HepG2 (cell line): ENCODE measurements around the gene C19orf44. TPM values are rescaled to one million over a fixed set of nuclear protein-coding genes. Genes with fewer than 3 reads are reported as not detected.

Experiments
- ASH2L ChIP-seq: fragments of 300-600, 200-600 bp; sonication (generic); IDR thresholded peaks from 2 replicates; pipeline ENCODE4 v1.7.0; 2017; ENCODE audit warnings: low read depth, mild to moderate bottlenecking, moderate library complexity, mixed read lengths, low read length; ENCODE audit not compliant: insufficient read length
- CEBPB ChIP-seq: IDR thresholded peaks from 2 replicates; pipeline ENCODE4 v1.6.1; 2011; ENCODE audit warnings: low read depth, low read length, improper control_type of control experiment, borderline replicate concordance
- EEA1 ChIP-seq: sonication (generic); formaldehyde crosslinking; IDR thresholded peaks from 2 replicates; pipeline ENCODE4 v1.5.1; 2020; ENCODE audit warnings: mild to moderate bottlenecking, missing genetic modification reagents, borderline replicate concordance
- ETV6 ChIP-seq: sonication (generic); formaldehyde crosslinking; conservative IDR thresholded peaks from 2 replicates; pipeline ENCODE4 v1.4.0; 2020; ENCODE audit warnings: missing genetic modification reagents
- GATAD2A ChIP-seq: IDR thresholded peaks from 2 replicates; pipeline ENCODE4 v1.6.1; 2016
- IKZF1 ChIP-seq: fragments of 450-650 bp; IDR thresholded peaks from 2 replicates; pipeline ENCODE4 v1.7.1; 2016
- MED1 ChIP-seq: sonication (generic); formaldehyde crosslinking; IDR thresholded peaks from 2 replicates; pipeline ENCODE4 v1.4.0; 2020; ENCODE audit warnings: missing genetic modification reagents
- MIER3 ChIP-seq: IDR thresholded peaks from 2 replicates; pipeline ENCODE4 v1.6.1; 2016; ENCODE audit warnings: missing compliant biosample characterization, borderline replicate concordance
- NFYB ChIP-seq: sonication (generic); formaldehyde crosslinking; IDR thresholded peaks from 2 replicates; pipeline ENCODE4 v1.4.0; 2020; ENCODE audit warnings: missing genetic modification reagents
- PHF8 ChIP-seq: sonication (generic); formaldehyde crosslinking; IDR thresholded peaks from 2 replicates; pipeline ENCODE4 v1.5.0; 2020; ENCODE audit warnings: missing genetic modification reagents
- RARA ChIP-seq: IDR thresholded peaks from 2 replicates; pipeline ENCODE4 v1.6.1; 2016; ENCODE audit warnings: missing genetic modification reagents, missing compliant biosample characterization
- RXRA ChIP-seq: sonication (generic); formaldehyde crosslinking; IDR thresholded peaks from 2 replicates; pipeline ENCODE4 v1.5.1; 2020; ENCODE audit warnings: missing genetic modification reagents
- SAP130 ChIP-seq: IDR thresholded peaks from 2 replicates; pipeline ENCODE4 v1.6.1; 2016; ENCODE audit warnings: low read depth
- SIN3B ChIP-seq: fragments of 150-350 bp; IDR thresholded peaks from 2 replicates; pipeline ENCODE4 v1.6.1; 2014; ENCODE audit warnings: low read length
- ZFP1 ChIP-seq: IDR thresholded peaks from 2 replicates; pipeline ENCODE4 v1.6.1; 2016
- ZFY ChIP-seq: sonication (generic); formaldehyde crosslinking; IDR thresholded peaks from 2 replicates; pipeline ENCODE4 v1.4.0; 2020; ENCODE audit warnings: missing genetic modification reagents
- ZNF263 ChIP-seq: sonication (generic); formaldehyde crosslinking; IDR thresholded peaks from 2 replicates; pipeline ENCODE4 v1.4.0; 2020; ENCODE audit warnings: missing genetic modification reagents
- ZNF788 ChIP-seq: sonication (generic); formaldehyde crosslinking; IDR thresholded peaks from 2 replicates; pipeline ENCODE4 v1.5.0; 2020; ENCODE audit warnings: mild to moderate bottlenecking, missing genetic modification reagents, borderline replicate concordance
- ZSCAN25 ChIP-seq: sonication (generic); formaldehyde crosslinking; IDR thresholded peaks from 2 replicates; pipeline ENCODE4 v1.8.0; 2022; ENCODE audit warnings: mild to moderate bottlenecking, missing genetic modification reagents
- polyA plus RNA-seq, 8 experiments: library from polyadenylated mRNA; depleted of rRNA in 3 of 8; stranded (reverse) in 7 of 8; unstranded in 1 of 8; fragments of >200 nt; fragmentation: Illumina TruSeq in 4 of 8; extraction: Trizol in 4 of 8; gene quantifications; 2 replicates each; pipeline versions ENCODE4 v1.2.1 to v1.2.3, GENCODE V29; 2011 to 2016; ENCODE audit warnings: low read depth in 4 of 8, missing spikeins in 1 of 8, mixed read lengths in 1 of 8; ENCODE audit not compliant: insufficient read depth in 1 of 8
- total RNA-seq, 5 experiments: library from RNA; depleted of rRNA; stranded (reverse); fragments of >200 nt; fragmentation: Illumina TruSeq; extraction: Trizol; gene quantifications; 2 replicates each; pipeline ENCODE4 v1.2.3, GENCODE V29; 2016; ENCODE audit warnings: low read depth in 1 of 5
- TF ChIP-seq, protein P1 (sequence below): sonication (generic); formaldehyde crosslinking; IDR thresholded peaks from 2 replicates; pipeline ENCODE4 v1.4.0; 2020; ENCODE audit warnings: missing genetic modification reagents, borderline replicate concordance
- TF ChIP-seq, protein P2 (sequence below): sonication (generic); formaldehyde crosslinking; IDR thresholded peaks from 2 replicates; pipeline ENCODE4 v1.4.0; 2020; ENCODE audit warnings: mild to moderate bottlenecking, missing genetic modification reagents, borderline replicate concordance
- TF ChIP-seq, protein P3 (sequence below): sonication (generic); formaldehyde crosslinking; IDR thresholded peaks from 2 replicates; pipeline ENCODE4 v1.5.0; 2020; ENCODE audit warnings: mild to moderate bottlenecking, missing genetic modification reagents, moderate library complexity
- TF ChIP-seq, protein P4 (sequence below), 2 experiments: sonication (generic) in 1 of 2; formaldehyde crosslinking in 1 of 2; IDR thresholded peaks; 2 replicates each; pipeline versions ENCODE4 v1.4.0 to v1.6.1; 2018 to 2020; ENCODE audit warnings: missing genetic modification reagents in 2 of 2, borderline replicate concordance in 1 of 2, low read depth in 1 of 2, mild to moderate bottlenecking in 1 of 2, missing biosample characterization in 1 of 2

Gene C19orf44
- total and polyA plus RNA-seq, 2 of the 13 experiments (the other 11 are each of a cell fraction or from before 2014, with no cell fraction given): 3.2 to 4.3 TPM

DNA sequence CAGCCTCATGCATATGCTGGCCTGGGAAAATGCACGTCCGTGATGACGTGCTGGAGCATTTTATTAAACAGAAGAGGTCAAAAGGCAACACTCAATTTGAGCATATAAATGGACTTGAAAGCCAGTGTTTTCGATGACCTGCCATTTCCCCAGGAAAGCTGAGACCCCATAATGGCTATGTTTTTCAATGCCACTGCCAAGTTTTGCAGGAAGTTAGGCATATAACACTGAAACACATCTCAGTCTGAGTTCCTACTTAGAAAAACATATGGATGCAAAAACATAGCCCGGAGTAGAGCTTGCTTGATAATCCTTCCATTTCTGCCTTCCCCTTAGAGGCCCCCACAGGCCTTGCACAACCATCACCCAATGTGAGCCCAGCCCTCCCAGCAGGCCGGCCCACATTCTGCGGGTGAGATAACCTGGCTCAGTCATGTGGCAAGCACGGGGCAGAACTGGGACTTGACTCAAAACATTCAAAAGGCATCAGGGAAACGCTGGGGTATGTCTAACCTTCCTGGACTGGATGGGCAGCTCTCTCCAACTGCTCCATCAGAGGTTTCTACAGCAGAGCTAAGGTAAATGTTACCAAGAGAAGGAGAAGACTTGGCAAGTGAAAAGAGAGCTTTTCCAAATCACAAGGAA, 49.3 kb upstream of the C19orf44 start (continued):
- TF ChIP-seq ZSCAN25 (CRISPR knock-in tag) (peak; percentile 52; the same call in 1 of the 2 replicates), ZNF263 (no peak), ZFY (CRISPR knock-in tag) (peak; percentile 44; the same call in 1 of the 2 replicates), SIN3B (no peak), MIER3 (peak; percentile 47; the same call in 1 of the 2 replicates), MED1 (CRISPR knock-in tag) (peak; percentile 60), NFYB (CRISPR knock-in tag) (peak; percentile 54), RARA (CRISPR knock-in tag) (peak; percentile 61), ETV6 (CRISPR knock-in tag) (no peak), GATAD2A (CRISPR knock-in tag) (peak; percentile 78), EEA1 (no peak), ZNF788 (CRISPR knock-in tag) (0 out of 2 replicates have a peak, but pooled peaks have one; percentile 24), SAP130 (CRISPR knock-in tag) (peak; percentile 85), CEBPB (peak; percentile 96), IKZF1 (no peak), PHF8 (no peak), ZFP1 (CRISPR knock-in tag) (peak; percentile 39; the same call in 1 of the 2 replicates), RXRA (CRISPR knock-in tag) (peak; percentile 42; the same call in 1 of the 2 replicates), ASH2L (no peak)
- TF ChIP-seq, protein P1, sequence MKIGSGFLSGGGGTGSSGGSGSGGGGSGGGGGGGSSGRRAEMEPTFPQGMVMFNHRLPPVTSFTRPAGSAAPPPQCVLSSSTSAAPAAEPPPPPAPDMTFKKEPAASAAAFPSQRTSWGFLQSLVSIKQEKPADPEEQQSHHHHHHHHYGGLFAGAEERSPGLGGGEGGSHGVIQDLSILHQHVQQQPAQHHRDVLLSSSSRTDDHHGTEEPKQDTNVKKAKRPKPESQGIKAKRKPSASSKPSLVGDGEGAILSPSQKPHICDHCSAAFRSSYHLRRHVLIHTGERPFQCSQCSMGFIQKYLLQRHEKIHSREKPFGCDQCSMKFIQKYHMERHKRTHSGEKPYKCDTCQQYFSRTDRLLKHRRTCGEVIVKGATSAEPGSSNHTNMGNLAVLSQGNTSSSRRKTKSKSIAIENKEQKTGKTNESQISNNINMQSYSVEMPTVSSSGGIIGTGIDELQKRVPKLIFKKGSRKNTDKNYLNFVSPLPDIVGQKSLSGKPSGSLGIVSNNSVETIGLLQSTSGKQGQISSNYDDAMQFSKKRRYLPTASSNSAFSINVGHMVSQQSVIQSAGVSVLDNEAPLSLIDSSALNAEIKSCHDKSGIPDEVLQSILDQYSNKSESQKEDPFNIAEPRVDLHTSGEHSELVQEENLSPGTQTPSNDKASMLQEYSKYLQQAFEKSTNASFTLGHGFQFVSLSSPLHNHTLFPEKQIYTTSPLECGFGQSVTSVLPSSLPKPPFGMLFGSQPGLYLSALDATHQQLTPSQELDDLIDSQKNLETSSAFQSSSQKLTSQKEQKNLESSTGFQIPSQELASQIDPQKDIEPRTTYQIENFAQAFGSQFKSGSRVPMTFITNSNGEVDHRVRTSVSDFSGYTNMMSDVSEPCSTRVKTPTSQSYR (CRISPR knock-in tag): no peak
- TF ChIP-seq, protein P2, sequence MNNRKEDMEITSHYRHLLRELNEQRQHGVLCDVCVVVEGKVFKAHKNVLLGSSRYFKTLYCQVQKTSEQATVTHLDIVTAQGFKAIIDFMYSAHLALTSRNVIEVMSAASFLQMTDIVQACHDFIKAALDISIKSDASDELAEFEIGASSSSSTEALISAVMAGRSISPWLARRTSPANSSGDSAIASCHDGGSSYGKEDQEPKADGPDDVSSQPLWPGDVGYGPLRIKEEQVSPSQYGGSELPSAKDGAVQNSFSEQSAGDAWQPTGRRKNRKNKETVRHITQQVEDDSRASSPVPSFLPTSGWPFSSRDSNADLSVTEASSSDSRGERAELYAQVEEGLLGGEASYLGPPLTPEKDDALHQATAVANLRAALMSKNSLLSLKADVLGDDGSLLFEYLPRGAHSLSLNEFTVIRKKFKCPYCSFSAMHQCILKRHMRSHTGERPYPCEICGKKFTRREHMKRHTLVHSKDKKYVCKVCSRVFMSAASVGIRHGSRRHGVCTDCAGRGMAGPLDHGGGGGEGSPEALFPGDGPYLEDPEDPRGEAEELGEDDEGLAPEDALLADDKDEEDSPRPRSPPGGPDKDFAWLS: no peak
- TF ChIP-seq, protein P3, sequence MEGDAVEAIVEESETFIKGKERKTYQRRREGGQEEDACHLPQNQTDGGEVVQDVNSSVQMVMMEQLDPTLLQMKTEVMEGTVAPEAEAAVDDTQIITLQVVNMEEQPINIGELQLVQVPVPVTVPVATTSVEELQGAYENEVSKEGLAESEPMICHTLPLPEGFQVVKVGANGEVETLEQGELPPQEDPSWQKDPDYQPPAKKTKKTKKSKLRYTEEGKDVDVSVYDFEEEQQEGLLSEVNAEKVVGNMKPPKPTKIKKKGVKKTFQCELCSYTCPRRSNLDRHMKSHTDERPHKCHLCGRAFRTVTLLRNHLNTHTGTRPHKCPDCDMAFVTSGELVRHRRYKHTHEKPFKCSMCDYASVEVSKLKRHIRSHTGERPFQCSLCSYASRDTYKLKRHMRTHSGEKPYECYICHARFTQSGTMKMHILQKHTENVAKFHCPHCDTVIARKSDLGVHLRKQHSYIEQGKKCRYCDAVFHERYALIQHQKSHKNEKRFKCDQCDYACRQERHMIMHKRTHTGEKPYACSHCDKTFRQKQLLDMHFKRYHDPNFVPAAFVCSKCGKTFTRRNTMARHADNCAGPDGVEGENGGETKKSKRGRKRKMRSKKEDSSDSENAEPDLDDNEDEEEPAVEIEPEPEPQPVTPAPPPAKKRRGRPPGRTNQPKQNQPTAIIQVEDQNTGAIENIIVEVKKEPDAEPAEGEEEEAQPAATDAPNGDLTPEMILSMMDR (CRISPR knock-in tag): 0 out of 2 replicates have a peak, but pooled peaks have one; percentile 3
- TF ChIP-seq, protein P4, sequence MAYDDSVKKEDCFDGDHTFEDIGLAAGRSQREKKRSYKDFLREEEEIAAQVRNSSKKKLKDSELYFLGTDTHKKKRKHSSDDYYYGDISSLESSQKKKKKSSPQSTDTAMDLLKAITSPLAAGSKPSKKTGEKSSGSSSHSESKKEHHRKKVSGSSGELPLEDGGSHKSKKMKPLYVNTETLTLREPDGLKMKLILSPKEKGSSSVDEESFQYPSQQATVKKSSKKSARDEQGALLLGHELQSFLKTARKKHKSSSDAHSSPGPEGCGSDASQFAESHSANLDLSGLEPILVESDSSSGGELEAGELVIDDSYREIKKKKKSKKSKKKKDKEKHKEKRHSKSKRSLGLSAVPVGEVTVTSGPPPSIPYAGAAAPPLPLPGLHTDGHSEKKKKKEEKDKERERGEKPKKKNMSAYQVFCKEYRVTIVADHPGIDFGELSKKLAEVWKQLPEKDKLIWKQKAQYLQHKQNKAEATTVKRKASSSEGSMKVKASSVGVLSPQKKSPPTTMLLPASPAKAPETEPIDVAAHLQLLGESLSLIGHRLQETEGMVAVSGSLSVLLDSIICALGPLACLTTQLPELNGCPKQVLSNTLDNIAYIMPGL (CRISPR knock-in tag; IDR thresholded peaks at IDR 0.05; ENCODE audit: borderline replicate concordance in 1 of 2, low read depth in 1 of 2): 0 out of 4 replicates have a peak, but pooled peaks of 1 of the 2 experiments have one; percentile 29
